Measurements from ENCODE around the gene GUK1.
"Not testable (repeated sequence)": the region's sequence is repeated elsewhere in the genome, so short reads cannot be mapped to it uniquely, and the experiment has no call there.

The GUK1 gene

DNA sequence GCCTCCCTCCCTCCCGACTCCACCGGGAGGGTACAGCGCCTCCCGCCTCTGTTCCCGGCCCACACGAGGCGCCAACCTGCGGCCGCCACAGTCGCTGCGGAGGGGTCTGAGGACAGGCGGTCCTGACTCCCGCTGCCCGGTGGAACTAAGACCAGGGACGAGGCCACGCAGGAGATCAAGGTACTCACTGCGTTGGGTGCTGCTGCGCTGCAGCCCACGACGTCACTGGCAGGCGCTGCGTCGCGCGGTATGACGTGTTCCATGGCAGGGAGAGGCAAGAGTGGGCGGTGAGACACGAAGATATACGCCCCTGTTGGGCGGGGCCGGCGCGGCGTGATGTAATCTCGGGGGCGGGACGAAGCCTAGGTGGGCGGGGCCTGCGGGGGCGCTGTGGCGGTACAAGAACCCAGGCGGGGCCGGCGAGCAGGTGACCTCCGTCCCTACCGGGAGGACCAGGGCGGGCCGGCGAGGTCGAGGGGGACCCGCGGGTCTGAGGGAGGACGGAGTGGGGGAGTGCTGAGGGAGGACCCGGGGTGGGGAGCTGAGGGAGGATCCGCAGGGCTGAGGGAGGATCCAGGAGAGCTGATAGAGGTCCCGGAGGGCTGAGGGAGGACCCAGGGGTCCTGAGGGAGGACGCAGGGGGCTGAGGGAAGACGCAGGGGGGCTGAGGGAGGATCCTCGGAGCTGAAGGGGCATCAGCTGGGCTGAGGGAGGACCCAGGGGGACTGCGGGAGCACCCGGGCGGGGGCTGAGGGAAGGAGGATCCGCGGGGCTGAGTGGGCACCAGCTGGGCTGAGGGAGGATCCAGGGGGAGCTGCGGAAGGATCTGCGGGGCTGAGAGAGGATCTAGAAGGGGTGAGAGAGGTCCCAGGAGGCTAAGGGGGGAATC is 30.8 kb upstream of the GUK1 start, which contains the start of gene MRPL55:
MRPL55 (minus strand) TSS at position 227 of the 889 bp plus-strand sequence. CDS start 1,039 bp downstream, outside the sequence.
- TF ChIP-seq, protein P1, sequence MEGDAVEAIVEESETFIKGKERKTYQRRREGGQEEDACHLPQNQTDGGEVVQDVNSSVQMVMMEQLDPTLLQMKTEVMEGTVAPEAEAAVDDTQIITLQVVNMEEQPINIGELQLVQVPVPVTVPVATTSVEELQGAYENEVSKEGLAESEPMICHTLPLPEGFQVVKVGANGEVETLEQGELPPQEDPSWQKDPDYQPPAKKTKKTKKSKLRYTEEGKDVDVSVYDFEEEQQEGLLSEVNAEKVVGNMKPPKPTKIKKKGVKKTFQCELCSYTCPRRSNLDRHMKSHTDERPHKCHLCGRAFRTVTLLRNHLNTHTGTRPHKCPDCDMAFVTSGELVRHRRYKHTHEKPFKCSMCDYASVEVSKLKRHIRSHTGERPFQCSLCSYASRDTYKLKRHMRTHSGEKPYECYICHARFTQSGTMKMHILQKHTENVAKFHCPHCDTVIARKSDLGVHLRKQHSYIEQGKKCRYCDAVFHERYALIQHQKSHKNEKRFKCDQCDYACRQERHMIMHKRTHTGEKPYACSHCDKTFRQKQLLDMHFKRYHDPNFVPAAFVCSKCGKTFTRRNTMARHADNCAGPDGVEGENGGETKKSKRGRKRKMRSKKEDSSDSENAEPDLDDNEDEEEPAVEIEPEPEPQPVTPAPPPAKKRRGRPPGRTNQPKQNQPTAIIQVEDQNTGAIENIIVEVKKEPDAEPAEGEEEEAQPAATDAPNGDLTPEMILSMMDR (IDR thresholded peaks at IDR 0.05; ENCODE audit: low read depth, low read length): peak; percentile 8
- in situ Hi-C loops (cut with HindIII; ENCODE audit: low sequenced_read_pairs): no loop called here
- H3K4me3 ChIP-seq (ENCODE audit: low read depth, low read length): peak within 1 kb of the TSS; percentile 97
- DNase-seq (ENCODE audit: low read depth, low spot score): peak; percentile 96

DNA sequence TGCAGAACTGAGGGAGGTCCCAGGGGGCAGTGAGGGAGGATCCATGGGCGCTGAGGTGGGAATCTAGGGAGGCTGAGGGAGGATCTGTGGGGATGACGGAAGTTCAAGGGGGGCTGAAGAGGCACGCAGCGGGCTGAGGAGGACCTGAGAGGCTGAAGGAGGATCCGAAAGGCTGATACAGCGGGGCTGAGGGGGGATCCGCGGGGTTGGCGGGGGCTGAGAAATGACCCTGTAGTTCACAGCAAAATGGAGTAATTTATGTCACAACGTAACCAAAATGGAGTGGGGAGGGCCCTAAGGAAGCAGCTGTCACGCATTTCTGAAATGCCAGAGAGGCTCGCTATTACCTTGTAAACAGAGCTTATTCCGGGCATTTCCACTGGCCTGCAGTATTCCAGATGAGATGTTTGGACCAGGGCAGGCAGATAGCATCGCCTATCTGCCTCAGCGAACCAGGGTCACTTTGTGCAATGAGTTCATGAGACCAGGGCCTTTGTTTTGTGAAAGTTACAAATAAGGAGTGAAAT is 30.1 kb upstream of the GUK1 start:
- TF ChIP-seq, protein P1 (IDR thresholded peaks at IDR 0.05; ENCODE audit: low read depth, low read length): no peak
- in situ Hi-C loops (cut with HindIII; ENCODE audit: low sequenced_read_pairs): no loop called here
- no peak for DNase-seq (ENCODE audit: low read depth, low spot score)
- peak overlapping the region; percentile 97 for H3K4me3 ChIP-seq (ENCODE audit: low read depth, low read length)

DNA sequence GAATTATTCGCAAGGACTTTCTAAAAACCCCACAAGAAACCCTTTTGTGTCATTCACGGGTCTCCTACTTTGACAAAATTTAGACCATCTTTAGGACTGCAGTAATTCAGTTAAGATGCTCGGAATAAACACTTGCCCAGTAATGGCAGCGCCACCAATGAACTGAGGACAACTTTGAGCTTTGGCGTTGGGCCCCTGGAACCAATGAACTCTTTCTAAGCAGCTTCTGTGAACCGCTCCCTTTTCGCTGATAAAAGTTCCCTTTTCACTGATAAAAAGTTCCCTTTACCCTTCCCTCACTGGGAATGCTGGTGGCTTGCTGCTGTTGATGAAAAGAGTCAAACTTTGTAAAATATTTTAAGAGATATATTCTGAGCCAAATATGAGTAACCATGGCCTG is 29.5 kb upstream of the GUK1 start:
- no peak for DNase-seq (ENCODE audit: low read depth, low spot score)
- TF ChIP-seq, protein P1 (IDR thresholded peaks at IDR 0.05; ENCODE audit: low read depth, low read length): no peak
- in situ Hi-C loops (cut with HindIII; ENCODE audit: low sequenced_read_pairs): no loop called here
- H3K4me3 ChIP-seq (ENCODE audit: low read depth, low read length): no peak overlapping the region

DNA sequence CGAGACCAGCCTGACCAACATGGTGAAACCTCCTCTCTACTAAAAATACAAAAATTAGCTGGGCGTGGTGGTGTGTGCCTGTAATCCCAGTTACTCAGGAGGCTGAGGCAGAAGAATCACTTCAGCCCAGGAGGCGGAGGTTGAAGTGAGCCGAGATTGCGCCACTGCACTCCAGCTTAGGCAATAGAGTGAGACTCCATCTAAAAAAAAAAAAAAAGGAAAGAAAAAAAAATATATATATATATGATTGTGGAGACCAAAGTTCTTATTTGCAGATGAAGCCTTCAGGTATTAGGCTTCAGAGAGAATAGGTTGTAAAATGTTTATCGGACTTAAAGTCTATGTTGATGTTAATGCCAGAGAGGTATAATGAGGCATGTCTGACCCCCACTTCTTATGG is 28.8 kb upstream of the GUK1 start:
- DNase-seq (ENCODE audit: low read depth, low spot score); in situ Hi-C loops (cut with HindIII; ENCODE audit: low sequenced_read_pairs); H3K4me3 ChIP-seq (ENCODE audit: low read depth, low read length): not testable (repeated sequence)

DNA sequence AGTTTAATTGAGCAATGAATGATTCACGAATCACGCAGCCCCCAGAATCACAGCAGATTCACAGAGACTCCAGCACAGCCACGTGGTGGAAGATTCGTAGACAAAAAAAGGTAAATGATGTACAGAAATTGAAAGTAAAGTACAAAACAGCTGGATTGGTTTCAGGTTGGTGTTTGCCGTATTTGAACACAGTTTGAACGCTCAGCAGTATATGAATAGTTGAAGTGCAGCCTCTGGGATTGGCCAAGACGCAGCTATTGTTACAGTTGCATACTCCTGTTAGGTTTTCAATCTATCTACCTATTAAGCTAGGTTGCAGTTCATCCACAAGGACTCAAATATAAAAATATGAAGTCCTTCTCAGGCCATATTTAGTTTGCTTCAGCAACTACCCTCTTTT is 27.9 kb upstream of the GUK1 start:
- DNase-seq (ENCODE audit: low read depth, low spot score): no peak
- TF ChIP-seq, protein P1 (IDR thresholded peaks at IDR 0.05; ENCODE audit: low read depth, low read length): no peak
- in situ Hi-C loops (cut with HindIII; ENCODE audit: low sequenced_read_pairs): no loop called here
- no peak overlapping the region for H3K4me3 ChIP-seq (ENCODE audit: low read depth, low read length)

DNA sequence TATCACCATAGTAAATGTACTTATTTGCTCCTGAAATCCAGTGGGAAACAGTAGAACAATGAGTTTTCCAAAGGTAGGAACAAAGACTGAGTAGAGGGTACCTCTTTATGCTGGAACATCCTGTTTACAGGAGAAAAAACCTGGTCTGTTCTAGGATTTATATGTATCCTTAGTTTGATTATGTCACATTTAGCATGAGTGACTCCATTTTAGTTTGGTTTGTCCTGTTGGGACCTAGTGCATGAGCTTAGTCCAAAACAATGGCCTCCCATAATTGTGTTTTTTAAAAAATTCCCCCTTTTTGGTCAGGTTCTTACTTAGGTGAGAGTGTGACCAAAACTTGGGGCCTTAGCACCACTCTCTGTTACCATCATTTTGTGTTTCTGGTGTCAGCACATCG is 27.5 kb upstream of the GUK1 start:
- TF ChIP-seq, protein P1 (IDR thresholded peaks at IDR 0.05; ENCODE audit: low read depth, low read length): no peak
- DNase-seq (ENCODE audit: low read depth, low spot score): no peak
- in situ Hi-C loops (cut with HindIII; ENCODE audit: low sequenced_read_pairs): no loop called here
- no peak overlapping the region for H3K4me3 ChIP-seq (ENCODE audit: low read depth, low read length)

DNA sequence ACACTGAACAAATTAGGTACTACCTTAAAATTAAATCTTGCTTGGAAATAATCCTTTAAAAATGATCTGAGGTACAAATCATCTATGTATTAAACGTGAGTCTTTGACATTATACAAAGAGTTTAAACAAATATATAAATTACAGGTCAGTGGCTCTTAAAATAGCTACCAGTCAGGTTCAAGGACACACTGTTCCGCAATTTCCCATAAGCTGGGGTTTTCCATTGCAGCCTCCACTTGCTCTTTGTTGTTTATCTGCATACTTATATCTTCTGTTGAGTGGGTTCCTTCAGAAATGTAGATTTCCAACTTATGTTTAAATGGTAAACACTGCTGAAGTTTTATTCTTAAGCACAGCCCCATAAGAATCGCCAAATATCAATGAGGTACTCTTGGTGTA is 25.3 kb upstream of the GUK1 start:
- TF ChIP-seq, protein P1 (IDR thresholded peaks at IDR 0.05; ENCODE audit: low read depth, low read length): no peak
- in situ Hi-C loops (cut with HindIII; ENCODE audit: low sequenced_read_pairs): no loop called here
- no peak overlapping the region for H3K4me3 ChIP-seq (ENCODE audit: low read depth, low read length)
- DNase-seq (ENCODE audit: low read depth, low spot score): no peak
